H9 (cell line): ENCODE measurements around the gene NBDY. TPM values are rescaled to one million over a fixed set of nuclear protein-coding genes. Genes with fewer than 3 reads are reported as not detected.

ENCODE experiments used
- DNase-seq: peaks from one replicate; pipeline ENCODE4 v3.0.0-alpha.2; 2017
- H2AFZ ChIP-seq: one replicate; pipeline ENCODE4 v1.6.1; 2013; ENCODE audit warnings: mild to moderate bottlenecking, low read length, control low read depth, moderate library complexity
- H2AK5ac ChIP-seq: 2 replicates; pipeline ENCODE4 v1.6.1; 2013; ENCODE audit warnings: low read length, control low read depth, mixed read lengths; ENCODE audit not compliant: insufficient read length
- H2BK120ac ChIP-seq: one replicate; pipeline ENCODE4 v1.6.1; 2013; ENCODE audit warnings: low read depth, mild to moderate bottlenecking, low read length, control low read depth, inconsistent platforms; ENCODE audit not compliant: poor library complexity, severe bottlenecking
- H2BK12ac ChIP-seq: 2 replicates; pipeline ENCODE4 v1.6.1; 2013; ENCODE audit warnings: low read length, control low read depth, mixed read lengths, low read depth; ENCODE audit not compliant: insufficient read length
- H2BK15ac ChIP-seq: 2 replicates; pipeline ENCODE4 v1.6.1; 2013; ENCODE audit warnings: low read depth, low read length, control low read depth
- H2BK20ac ChIP-seq: one replicate; pipeline ENCODE4 v1.6.1; 2013; ENCODE audit warnings: low read depth, mild to moderate bottlenecking, low read length, control low read depth, inconsistent platforms; ENCODE audit not compliant: poor library complexity, severe bottlenecking
- H2BK5ac ChIP-seq: 2 replicates; pipeline ENCODE4 v1.6.1; 2013; ENCODE audit warnings: low read length, control low read depth, mixed read lengths; ENCODE audit not compliant: insufficient read length
- H3K14ac ChIP-seq: 2 replicates; pipeline ENCODE4 v1.6.1; 2013; ENCODE audit warnings: low read length, control low read depth; ENCODE audit not compliant: insufficient read depth
- H3K18ac ChIP-seq: 2 replicates; pipeline ENCODE4 v1.6.1; 2013; ENCODE audit warnings: low read depth, mild to moderate bottlenecking, mixed read lengths, low read length, control low read depth; ENCODE audit not compliant: insufficient read length
- H3K23ac ChIP-seq: 2 replicates; pipeline ENCODE4 v1.6.1; 2013; ENCODE audit warnings: low read length, control low read depth, mixed read lengths, low read depth; ENCODE audit not compliant: insufficient read length
- H3K23me2 ChIP-seq: 2 replicates; pipeline ENCODE4 v1.6.1; 2013; ENCODE audit warnings: low read depth, mild to moderate bottlenecking, mixed read lengths, low read length, control low read depth; ENCODE audit not compliant: insufficient read length, poor library complexity, severe bottlenecking
- H3K27ac ChIP-seq: 2 replicates; pipeline ENCODE4 v1.5.1; 2013; ENCODE audit warnings: low read length, control low read depth, mixed read lengths, low read depth; ENCODE audit not compliant: insufficient read length
- H3K27me3 ChIP-seq: 2 replicates; pipeline ENCODE4 v1.6.1; 2013; ENCODE audit warnings: low read length, control low read depth, inconsistent platforms; ENCODE audit not compliant: insufficient read depth
- H3K4ac ChIP-seq: 2 replicates; pipeline ENCODE4 v1.6.1; 2013; ENCODE audit warnings: low read depth, mild to moderate bottlenecking, control low read depth, inconsistent platforms, low read length, moderate library complexity
- H3K4me1 ChIP-seq: 2 replicates; pipeline ENCODE4 v1.6.1; 2013; ENCODE audit warnings: low read length, control low read depth, inconsistent platforms; ENCODE audit not compliant: insufficient read depth
- H3K4me2 ChIP-seq: 2 replicates; pipeline ENCODE4 v1.6.1; 2013; ENCODE audit warnings: low read length, control low read depth, mixed read lengths; ENCODE audit not compliant: insufficient read length, insufficient read depth
- H3K56ac ChIP-seq: 2 replicates; pipeline ENCODE4 v1.6.1; 2013; ENCODE audit warnings: low read depth, mild to moderate bottlenecking, mixed read lengths, low read length, control low read depth; ENCODE audit not compliant: insufficient read length
- H3K79me1 ChIP-seq: 2 replicates; pipeline ENCODE4 v1.6.1; 2013; ENCODE audit warnings: low read depth, mild to moderate bottlenecking, moderate library complexity, low read length, control low read depth, inconsistent platforms; ENCODE audit not compliant: insufficient read depth, poor library complexity, severe bottlenecking
- H3K79me2 ChIP-seq: 2 replicates; pipeline ENCODE4 v1.6.1; 2013; ENCODE audit warnings: low read length, control low read depth, inconsistent platforms; ENCODE audit not compliant: insufficient read depth
- H3K9ac ChIP-seq: 2 replicates; pipeline ENCODE4 v1.6.1; 2013; ENCODE audit warnings: low read length, control low read depth, mixed read lengths; ENCODE audit not compliant: insufficient read length; ENCODE audit errors: extremely low read depth
- H3K9me3 ChIP-seq: one replicate; pipeline ENCODE4 v1.6.1; 2013; ENCODE audit warnings: low read depth, low read length, inconsistent platforms; ENCODE audit not compliant: control insufficient read depth
- H3T11ph ChIP-seq: one replicate; pipeline ENCODE4 v1.6.1; 2013; ENCODE audit warnings: mild to moderate bottlenecking, low read length, control low read depth, inconsistent platforms
- H4K20me1 ChIP-seq: one replicate; pipeline ENCODE4 v1.6.1; 2013; ENCODE audit not compliant: control insufficient read depth, insufficient read length, insufficient read depth
- H4K5ac ChIP-seq: 2 replicates; pipeline ENCODE4 v1.6.1; 2013; ENCODE audit warnings: low read depth, mild to moderate bottlenecking, mixed read lengths, low read length, control low read depth; ENCODE audit not compliant: insufficient read length
- H4K8ac ChIP-seq: replicated peaks from 2 replicates; pipeline ENCODE4 v1.6.1; 2013; ENCODE audit warnings: low read length, control low read depth, mixed read lengths, low read depth; ENCODE audit not compliant: insufficient read length
- H4K91ac ChIP-seq: 2 replicates; pipeline ENCODE4 v1.6.1; 2013; ENCODE audit warnings: low read depth, mild to moderate bottlenecking, moderate library complexity, mixed read lengths, low read length, control low read depth; ENCODE audit not compliant: insufficient read length
- H3K27ac Mint-ChIP-seq, 3 experiments: 2 replicates in 2 of 3; 3 replicates in 1 of 3; pipeline ENCODE4 v1.8.0; 2020 to 2021; ENCODE audit warnings: mixed read lengths in 3 of 3, mild to moderate bottlenecking in 1 of 3, moderate library complexity in 1 of 3
- H3K27me3 Mint-ChIP-seq: 2 replicates; pipeline ENCODE4 v1.8.0; 2021; ENCODE audit warnings: low read depth, mild to moderate bottlenecking, moderate library complexity, mixed read lengths
- H3K36me3 Mint-ChIP-seq, 3 experiments: 2 replicates in 2 of 3; 3 replicates in 1 of 3; pipeline ENCODE4 v1.8.0; 2020 to 2021; ENCODE audit warnings: low read depth in 3 of 3, mixed read lengths in 3 of 3; ENCODE audit not compliant: insufficient read depth in 1 of 3
- H3K4me1 Mint-ChIP-seq, 2 experiments: 2 replicates each; pipeline ENCODE4 v1.8.0; 2020; ENCODE audit warnings: mixed read lengths in 2 of 2
- H3K4me3 Mint-ChIP-seq, 2 experiments: 2 replicates in 1 of 2; 3 replicates in 1 of 2; pipeline ENCODE4 v1.8.0; 2020 to 2021; ENCODE audit warnings: mild to moderate bottlenecking in 2 of 2, mixed read lengths in 2 of 2, moderate library complexity in 1 of 2
- H3K9me3 Mint-ChIP-seq, 2 experiments: 2 replicates in 1 of 2; 3 replicates in 1 of 2; pipeline ENCODE4 v1.8.0; 2020; ENCODE audit warnings: mild to moderate bottlenecking in 2 of 2, mixed read lengths in 2 of 2, moderate library complexity in 1 of 2
- WGBS: extraction: QIAGEN DNeasy Blood & Tissue Kit; methylation state at CpG from one replicate; pipeline ENCODE4 v1.1.7; 2013; ENCODE audit warnings: missing lambda C conversion rate, low lambda C conversion rate, mixed read lengths; ENCODE audit not compliant: insufficient read length; ENCODE audit errors: extremely low coverage; 5-methylcytosine and 5-hydroxymethylcytosine counted together
- total RNA-seq: library from RNA; stranded (reverse); gene quantifications from 2 replicates; pipeline ENCODE4 v1.2.1, GENCODE V29; 2021
- TF ChIP-seq, protein P1 (sequence below): fragments of 200-600 bp; sonication (generic); conservative IDR thresholded peaks from 3 replicates; pipeline ENCODE4 v1.8.0; 2021; ENCODE audit warnings: antibody characterized with exemption, mild to moderate bottlenecking

Gene NBDY
- total RNA-seq, 1 experiment from 2014 or later, result 62.5 TPM

DNA sequence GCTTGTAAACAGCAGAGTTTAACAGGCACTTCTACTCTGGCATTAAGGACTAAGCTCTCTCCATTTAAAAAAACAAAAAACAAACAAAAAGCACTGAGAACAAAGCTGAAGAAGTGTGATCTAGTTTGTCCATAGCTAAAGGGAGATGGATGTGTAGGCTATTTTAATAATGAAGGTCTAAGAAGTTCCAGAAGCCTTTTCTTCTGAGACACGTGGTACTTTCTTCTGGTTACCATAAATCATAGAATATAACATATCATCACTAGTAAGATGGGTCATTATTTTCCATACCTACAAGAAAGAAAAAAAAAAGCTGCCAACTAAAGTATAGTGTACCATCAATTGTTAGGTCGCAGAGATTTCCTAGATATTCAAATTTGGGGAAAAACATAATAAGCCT is 722 bp upstream of the NBDY start:
- Histone ChIP-seq H2BK12ac (no peak overlapping the region), H2AFZ (no peak overlapping the region), H3T11ph (no peak overlapping the region), H3K4ac (no peak overlapping the region), H2BK5ac (no peak overlapping the region), H4K8ac (no peak overlapping the region), H3K27me3 (no peaks in the 10 kb centered on the region), H4K5ac (no peak overlapping the region), H3K9ac (no peak overlapping the region), H3K23me2 (peaks cover 2% of the 10 kb centered on the region), H4K20me1 (no peaks in the 10 kb centered on the region), H3K14ac (no peak overlapping the region), H3K79me2 (peaks cover 3% of the 10 kb centered on the region; the same call in 1 of the 2 replicates), H3K23ac (no peak overlapping the region), H3K4me2 (peak overlapping the region; percentile 64), H3K79me1 (no peaks in the 10 kb centered on the region), H3K9me3 (no peaks in the 10 kb centered on the region), H2BK120ac (no peak overlapping the region), H2BK15ac (no peak overlapping the region), H3K27ac (no peak overlapping the region), H2BK20ac (no peak overlapping the region), H4K91ac (no peak overlapping the region), H3K56ac (no peak overlapping the region), H3K4me1 (no peaks in the 10 kb centered on the region), H3K18ac (no peak overlapping the region), H2AK5ac (no peak overlapping the region)
- DNase-seq, result no peak
- Mint-ChIP-seq H3K4me3 (peak overlapping the region; percentile 67 to 86), H3K9me3 (peaks cover 35 to 53% of the 10 kb centered on the region in 2 experiments), H3K36me3 (peaks cover 0 to 4% (median 1%) of the 10 kb centered on the region in 3 experiments; a peak in 3 of 7 replicates), H3K27ac (no peak overlapping the region), H3K27me3 (no peaks in the 10 kb centered on the region), H3K4me1 (peaks cover 7% of the 10 kb centered on the region in 2 experiments; a peak in 2 of 4 replicates)
- WGBS, result no CpG with 5 or more reads among the region's 2 CpGs
- TF ChIP-seq, protein P1, sequence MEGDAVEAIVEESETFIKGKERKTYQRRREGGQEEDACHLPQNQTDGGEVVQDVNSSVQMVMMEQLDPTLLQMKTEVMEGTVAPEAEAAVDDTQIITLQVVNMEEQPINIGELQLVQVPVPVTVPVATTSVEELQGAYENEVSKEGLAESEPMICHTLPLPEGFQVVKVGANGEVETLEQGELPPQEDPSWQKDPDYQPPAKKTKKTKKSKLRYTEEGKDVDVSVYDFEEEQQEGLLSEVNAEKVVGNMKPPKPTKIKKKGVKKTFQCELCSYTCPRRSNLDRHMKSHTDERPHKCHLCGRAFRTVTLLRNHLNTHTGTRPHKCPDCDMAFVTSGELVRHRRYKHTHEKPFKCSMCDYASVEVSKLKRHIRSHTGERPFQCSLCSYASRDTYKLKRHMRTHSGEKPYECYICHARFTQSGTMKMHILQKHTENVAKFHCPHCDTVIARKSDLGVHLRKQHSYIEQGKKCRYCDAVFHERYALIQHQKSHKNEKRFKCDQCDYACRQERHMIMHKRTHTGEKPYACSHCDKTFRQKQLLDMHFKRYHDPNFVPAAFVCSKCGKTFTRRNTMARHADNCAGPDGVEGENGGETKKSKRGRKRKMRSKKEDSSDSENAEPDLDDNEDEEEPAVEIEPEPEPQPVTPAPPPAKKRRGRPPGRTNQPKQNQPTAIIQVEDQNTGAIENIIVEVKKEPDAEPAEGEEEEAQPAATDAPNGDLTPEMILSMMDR, result no peak
